Suprapubic skin (tissue), 4 donors: ENCODE measurements around the gene ARHGAP44. TPM values are rescaled to one million over a fixed set of nuclear protein-coding genes. Genes with fewer than 3 reads are reported as not detected.

Experiments
- DNase-seq, 2 donors: peaks; one replicate each; pipeline ENCODE4 v3.0.0-alpha.2; 2019; ENCODE audit warnings: low spot score in 2 of 2
- H3K27ac ChIP-seq: fragments of 200-600 bp; sonication (generic); one replicate; pipeline ENCODE4 v1.5.1; 2019
- H3K27me3 ChIP-seq: fragments of 200-600 bp; sonication (generic); one replicate; pipeline ENCODE4 v1.5.1; 2019
- H3K36me3 ChIP-seq: fragments of 200-600 bp; sonication (generic); one replicate; pipeline ENCODE4 v1.5.1; 2019
- H3K4me1 ChIP-seq: fragments of 200-600 bp; sonication (generic); one replicate; pipeline ENCODE4 v1.5.1; 2019
- H3K4me3 ChIP-seq: fragments of 200-600 bp; sonication (generic); one replicate; pipeline ENCODE4 v1.5.1; 2019; ENCODE audit warnings: mild to moderate bottlenecking
- H3K9me3 ChIP-seq: fragments of 200-600 bp; sonication (generic); one replicate; pipeline ENCODE4 v1.5.1; 2019
- EP300 ChIP-seq: sonication (generic); formaldehyde crosslinking; IDR thresholded peaks from one replicate; pipeline ENCODE4 v1.6.1; 2017; ENCODE audit warnings: antibody characterized with exemption
- POLR2A ChIP-seq, 2 donors: fragments of 450-650 bp; IDR thresholded peaks; one replicate each; pipeline ENCODE4 v1.6.1; 2017; ENCODE audit warnings: antibody characterized with exemption in 2 of 2, mild to moderate bottlenecking in 2 of 2, moderate library complexity in 2 of 2
- POLR2AphosphoS5 ChIP-seq, 3 donors: sonication (generic); formaldehyde crosslinking; IDR thresholded peaks; one replicate each; pipeline ENCODE4 v1.6.1; 2017; ENCODE audit warnings: antibody characterized with exemption in 3 of 3
- WGBS: methylation state at CpG from one replicate; pipeline ENCODE4 v1.1.5; 2018; 5-methylcytosine and 5-hydroxymethylcytosine counted together
- total RNA-seq, 4 donors: library from RNA; depleted of rRNA; stranded (reverse); fragments of >200 nt; gene quantifications; one replicate each; pipeline ENCODE4 v1.1.0, GENCODE V29; 2016
- TF ChIP-seq, protein P1 (sequence below), 2 donors: fragments of 200-600 bp in 1 of 2; fragments of 450-650 bp in 1 of 2; sonication (generic) in 1 of 2; IDR thresholded peaks; one replicate each; pipeline ENCODE4 v1.5.1; 2016 to 2019; ENCODE audit warnings: antibody characterized with exemption in 2 of 2, mild to moderate bottlenecking in 1 of 2, moderate library complexity in 1 of 2

Gene ARHGAP44
- total RNA-seq, 4 donors from 2014 or later: 3.5 to 7.1 (median 5.3) TPM

DNA sequence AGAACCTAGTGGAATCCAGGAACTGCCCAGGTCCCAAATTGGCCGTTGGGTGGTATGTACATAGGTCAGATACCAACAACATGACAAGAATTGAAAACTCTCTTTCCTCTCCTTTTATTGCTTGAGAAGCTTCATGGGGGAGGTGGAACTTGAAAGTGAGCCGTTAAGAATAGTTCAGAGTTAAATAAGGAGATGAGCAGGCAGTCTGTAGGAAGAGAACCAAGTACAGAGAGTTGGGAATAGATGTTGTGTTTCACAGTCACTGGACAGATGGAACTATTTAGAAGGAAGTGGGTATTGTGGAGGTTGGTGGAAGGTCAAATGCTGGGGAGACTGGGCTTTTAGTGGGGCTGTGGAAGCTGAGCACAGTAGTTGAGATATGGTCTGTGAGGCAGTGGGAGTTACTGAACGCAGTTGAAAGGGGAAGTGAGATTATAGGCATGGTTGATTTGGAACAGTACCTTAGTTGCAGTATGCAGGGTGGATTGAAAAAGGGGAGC is 26.4 kb downstream of the ARHGAP44 start:
- DNase-seq: no peak
- 66% methylated on average over 3 of the region's 3 CpGs for WGBS

DNA sequence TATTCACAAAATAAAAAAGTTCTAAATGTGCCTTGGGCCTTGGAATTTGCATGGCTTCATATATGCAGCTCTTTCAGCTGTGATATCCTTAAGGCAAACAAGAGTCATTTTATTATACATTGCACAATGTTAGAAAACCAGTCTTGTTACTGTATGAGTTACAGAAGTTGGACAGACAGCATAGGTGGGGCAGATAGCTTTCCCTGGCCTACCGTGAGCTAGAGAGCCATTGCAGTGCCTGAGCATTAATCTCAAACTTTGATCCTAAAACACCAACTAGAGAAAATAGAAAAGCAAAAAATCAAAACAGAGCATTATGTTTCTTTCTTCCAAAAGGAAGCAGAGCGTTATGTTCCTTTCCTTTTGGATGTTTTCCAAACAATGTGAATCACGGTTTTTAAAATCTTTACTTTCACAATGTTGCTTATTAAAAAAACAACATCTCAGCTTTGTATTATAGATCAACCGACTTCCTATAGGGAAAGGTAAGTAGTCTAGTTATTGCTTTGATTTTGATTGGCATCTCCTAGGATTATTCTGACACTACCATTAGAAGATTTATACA is 32.2 kb downstream of the ARHGAP44 start:
- TF ChIP-seq, protein P1, sequence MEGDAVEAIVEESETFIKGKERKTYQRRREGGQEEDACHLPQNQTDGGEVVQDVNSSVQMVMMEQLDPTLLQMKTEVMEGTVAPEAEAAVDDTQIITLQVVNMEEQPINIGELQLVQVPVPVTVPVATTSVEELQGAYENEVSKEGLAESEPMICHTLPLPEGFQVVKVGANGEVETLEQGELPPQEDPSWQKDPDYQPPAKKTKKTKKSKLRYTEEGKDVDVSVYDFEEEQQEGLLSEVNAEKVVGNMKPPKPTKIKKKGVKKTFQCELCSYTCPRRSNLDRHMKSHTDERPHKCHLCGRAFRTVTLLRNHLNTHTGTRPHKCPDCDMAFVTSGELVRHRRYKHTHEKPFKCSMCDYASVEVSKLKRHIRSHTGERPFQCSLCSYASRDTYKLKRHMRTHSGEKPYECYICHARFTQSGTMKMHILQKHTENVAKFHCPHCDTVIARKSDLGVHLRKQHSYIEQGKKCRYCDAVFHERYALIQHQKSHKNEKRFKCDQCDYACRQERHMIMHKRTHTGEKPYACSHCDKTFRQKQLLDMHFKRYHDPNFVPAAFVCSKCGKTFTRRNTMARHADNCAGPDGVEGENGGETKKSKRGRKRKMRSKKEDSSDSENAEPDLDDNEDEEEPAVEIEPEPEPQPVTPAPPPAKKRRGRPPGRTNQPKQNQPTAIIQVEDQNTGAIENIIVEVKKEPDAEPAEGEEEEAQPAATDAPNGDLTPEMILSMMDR (IDR thresholded peaks at IDR 0.05): no peak
- TF ChIP-seq POLR2A (IDR thresholded peaks at IDR 0.05) (no peak), EP300 (no peak), POLR2AphosphoS5 (IDR thresholded peaks at IDR 0.05) (no peak)
- no peaks in the 10 kb centered on the region for H3K36me3 ChIP-seq
- WGBS: 27% methylated on average over 4 of the region's 4 CpGs
- DNase-seq: no peak
- no peak overlapping the region for H3K27ac ChIP-seq
- H3K27me3 ChIP-seq: no peaks in the 10 kb centered on the region
- H3K4me3 ChIP-seq: no peak overlapping the region
- peaks cover 13% of the 10 kb centered on the region for H3K4me1 ChIP-seq
- no peaks in the 10 kb centered on the region for H3K9me3 ChIP-seq

More for the DNA sequence above, 26.4 kb downstream of the ARHGAP44 start:
- Histone ChIP-seq H3K27ac (no peak overlapping the region), H3K36me3 (no peaks in the 10 kb centered on the region), H3K4me1 (peaks cover under 1% of the 10 kb centered on the region), H3K27me3 (no peaks in the 10 kb centered on the region), H3K9me3 (no peaks in the 10 kb centered on the region), H3K4me3 (no peak overlapping the region)
- TF ChIP-seq, protein P1 (IDR thresholded peaks at IDR 0.05): no peak
- TF ChIP-seq EP300 (no peak), POLR2AphosphoS5 (IDR thresholded peaks at IDR 0.05) (no peak), POLR2A (IDR thresholded peaks at IDR 0.05) (no peak)

DNA sequence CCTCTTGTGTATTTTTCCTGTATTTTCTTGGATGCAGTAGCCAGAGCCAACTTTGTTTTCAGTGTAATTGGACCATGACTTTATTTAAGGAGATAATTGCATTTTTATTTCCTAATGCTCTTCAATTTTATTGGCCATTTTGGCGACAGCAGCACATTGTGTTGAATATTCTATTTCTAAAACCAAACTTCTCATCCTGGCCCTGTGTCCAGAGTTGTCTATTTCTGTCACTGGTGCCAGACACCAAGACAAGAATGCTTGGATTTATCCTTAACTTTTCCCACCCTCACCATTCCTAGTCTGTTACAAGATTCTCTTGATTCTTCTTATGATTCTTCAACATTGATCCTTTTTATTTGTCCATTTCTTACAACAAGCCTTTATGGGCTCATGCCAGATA is 37.1 kb downstream of the ARHGAP44 start:
- Histone ChIP-seq H3K36me3 (no peaks in the 10 kb centered on the region), H3K9me3 (peaks cover 1% of the 10 kb centered on the region), H3K4me1 (peaks cover 5% of the 10 kb centered on the region), H3K27ac (no peak overlapping the region), H3K27me3 (no peaks in the 10 kb centered on the region), H3K4me3 (no peak overlapping the region)
- no peak for DNase-seq
- TF ChIP-seq, protein P1 (IDR thresholded peaks at IDR 0.05): no peak
- TF ChIP-seq EP300 (no peak), POLR2A (IDR thresholded peaks at IDR 0.05) (no peak), POLR2AphosphoS5 (IDR thresholded peaks at IDR 0.05) (no peak)
- 66% methylated on average over 1 of the region's 1 CpG for WGBS

DNA sequence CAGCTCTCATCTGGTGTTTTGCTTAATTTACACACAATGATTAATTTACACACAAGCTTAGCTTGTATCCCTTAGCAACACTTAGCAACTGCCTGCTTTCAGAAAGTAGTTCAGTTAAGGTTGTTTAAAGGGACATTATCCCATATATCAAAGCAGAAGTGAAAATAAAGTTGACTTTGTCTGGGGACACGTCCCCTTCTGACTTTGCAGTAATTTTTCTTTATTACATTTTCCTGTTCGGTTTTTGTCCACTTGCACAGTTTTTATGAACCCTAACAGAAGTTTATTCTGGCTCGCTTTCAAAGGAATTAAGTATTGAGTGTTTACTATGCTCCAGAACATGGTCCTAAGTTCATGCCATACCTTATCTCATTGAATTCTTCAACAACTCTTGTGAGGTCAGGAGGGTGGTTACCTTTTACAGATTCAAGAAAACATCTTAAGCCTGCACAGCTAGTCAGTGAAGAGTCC is 41.5 kb downstream of the ARHGAP44 start:
- Histone ChIP-seq H3K27ac (no peak overlapping the region), H3K9me3 (peaks cover 3% of the 10 kb centered on the region), H3K4me3 (no peak overlapping the region), H3K36me3 (no peaks in the 10 kb centered on the region), H3K27me3 (no peaks in the 10 kb centered on the region), H3K4me1 (no peaks in the 10 kb centered on the region)
- no peak for DNase-seq
- WGBS: 78% methylated on average over 3 of the region's 3 CpGs
- TF ChIP-seq, protein P1 (IDR thresholded peaks at IDR 0.05): no peak
- TF ChIP-seq POLR2AphosphoS5 (IDR thresholded peaks at IDR 0.05): no peak

DNA sequence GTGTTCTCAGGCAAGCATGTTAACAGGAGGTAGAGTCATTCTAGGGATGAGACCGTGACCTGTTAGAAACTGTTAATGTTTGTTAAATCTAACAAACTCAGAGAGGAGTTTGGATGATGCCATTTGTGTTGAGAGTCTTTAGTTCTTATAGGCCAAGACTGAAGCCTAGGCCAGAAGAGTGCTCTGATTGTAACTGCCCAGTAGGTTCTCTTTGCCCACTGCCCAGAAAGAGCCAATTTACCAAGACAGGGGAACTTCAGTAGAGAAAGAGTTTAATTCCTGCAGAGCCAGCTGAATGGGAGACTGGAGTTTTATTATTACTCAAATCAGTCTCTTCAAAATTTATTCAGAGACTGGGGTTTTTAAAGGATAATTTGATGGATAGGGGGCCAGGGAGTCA is 42.5 kb downstream of the ARHGAP44 start:
- no peak for TF ChIP-seq POLR2AphosphoS5 (IDR thresholded peaks at IDR 0.05)
- TF ChIP-seq EP300: no peak
- TF ChIP-seq POLR2A (IDR thresholded peaks at IDR 0.05): no peak
- TF ChIP-seq, protein P1 (IDR thresholded peaks at IDR 0.05): no peak
- Histone ChIP-seq H3K9me3 (peaks cover 3% of the 10 kb centered on the region), H3K4me3 (no peak overlapping the region), H3K36me3 (no peaks in the 10 kb centered on the region), H3K27me3 (no peaks in the 10 kb centered on the region), H3K4me1 (no peaks in the 10 kb centered on the region), H3K27ac (no peak overlapping the region)
- no peak for DNase-seq
- 100% methylated on average over 1 of the region's 1 CpG for WGBS
